ENCODE results near the gene FCSK. TPM values are rescaled to one million over a fixed set of nuclear protein-coding genes. Genes with fewer than 3 reads are reported as not detected.

Gene FCSK
- total RNA-seq, 1 donor from 2014 or later: 9.2 TPM

DNA sequence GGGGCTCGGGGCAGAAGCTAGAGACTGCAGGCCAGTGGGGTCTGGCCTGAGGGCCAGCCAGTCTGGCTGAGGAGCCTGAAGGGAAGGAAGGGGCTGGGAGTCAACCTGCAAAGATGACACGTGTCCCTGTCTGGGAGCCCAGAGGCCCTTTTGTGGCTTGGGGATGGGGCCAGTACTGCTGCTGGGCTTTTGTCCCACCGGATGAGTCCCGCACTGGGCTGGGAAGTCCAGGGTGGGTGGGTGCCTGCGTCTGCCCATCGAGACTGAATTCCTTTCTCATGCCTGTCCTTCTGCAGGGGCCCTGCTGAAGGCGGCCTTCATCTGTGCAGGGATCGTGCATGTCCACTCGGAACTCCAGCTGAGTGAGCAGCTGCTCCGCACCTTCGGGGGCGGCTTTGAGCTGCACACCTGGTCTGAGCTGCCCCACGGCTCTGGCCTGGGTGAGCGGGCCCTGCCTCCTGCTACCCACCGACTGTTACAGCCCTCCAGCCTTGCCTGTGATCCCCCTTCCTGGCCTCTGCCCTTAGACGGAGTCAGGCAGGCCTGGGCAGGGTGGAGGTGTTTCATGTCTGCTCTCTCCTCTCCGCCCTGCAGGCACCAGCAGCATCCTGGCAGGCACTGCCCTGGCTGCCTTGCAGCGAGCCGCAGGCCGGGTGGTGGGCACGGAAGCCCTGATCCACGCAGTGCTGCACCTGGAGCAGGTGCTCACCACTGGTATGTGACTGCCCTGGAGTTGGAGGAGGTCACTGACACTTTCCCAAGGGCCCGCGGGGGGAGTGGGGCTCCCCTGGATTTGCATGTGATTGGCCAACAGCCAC lies 20.9 kb downstream of the FCSK start:
- Mint-ChIP-seq H3K36me3 (ENCODE audit: low read depth) (no peaks in the 10 kb centered on the region), H3K27me3 (ENCODE audit: low read depth) (no peaks in the 10 kb centered on the region), H3K4me3 (ENCODE audit: unreplicated experiment) (no peak overlapping the region), H3K9me3 (ENCODE audit: low read depth) (no peaks in the 10 kb centered on the region), H3K4me1 (ENCODE audit: low read depth) (peaks cover 33% of the 10 kb centered on the region), H3K27ac (ENCODE audit: unreplicated experiment) (no peak overlapping the region)
- DNase-seq (ENCODE audit: low spot score): no peak
- TF ChIP-seq, protein P1, sequence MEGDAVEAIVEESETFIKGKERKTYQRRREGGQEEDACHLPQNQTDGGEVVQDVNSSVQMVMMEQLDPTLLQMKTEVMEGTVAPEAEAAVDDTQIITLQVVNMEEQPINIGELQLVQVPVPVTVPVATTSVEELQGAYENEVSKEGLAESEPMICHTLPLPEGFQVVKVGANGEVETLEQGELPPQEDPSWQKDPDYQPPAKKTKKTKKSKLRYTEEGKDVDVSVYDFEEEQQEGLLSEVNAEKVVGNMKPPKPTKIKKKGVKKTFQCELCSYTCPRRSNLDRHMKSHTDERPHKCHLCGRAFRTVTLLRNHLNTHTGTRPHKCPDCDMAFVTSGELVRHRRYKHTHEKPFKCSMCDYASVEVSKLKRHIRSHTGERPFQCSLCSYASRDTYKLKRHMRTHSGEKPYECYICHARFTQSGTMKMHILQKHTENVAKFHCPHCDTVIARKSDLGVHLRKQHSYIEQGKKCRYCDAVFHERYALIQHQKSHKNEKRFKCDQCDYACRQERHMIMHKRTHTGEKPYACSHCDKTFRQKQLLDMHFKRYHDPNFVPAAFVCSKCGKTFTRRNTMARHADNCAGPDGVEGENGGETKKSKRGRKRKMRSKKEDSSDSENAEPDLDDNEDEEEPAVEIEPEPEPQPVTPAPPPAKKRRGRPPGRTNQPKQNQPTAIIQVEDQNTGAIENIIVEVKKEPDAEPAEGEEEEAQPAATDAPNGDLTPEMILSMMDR (IDR thresholded peaks at IDR 0.05): no peak

DNA sequence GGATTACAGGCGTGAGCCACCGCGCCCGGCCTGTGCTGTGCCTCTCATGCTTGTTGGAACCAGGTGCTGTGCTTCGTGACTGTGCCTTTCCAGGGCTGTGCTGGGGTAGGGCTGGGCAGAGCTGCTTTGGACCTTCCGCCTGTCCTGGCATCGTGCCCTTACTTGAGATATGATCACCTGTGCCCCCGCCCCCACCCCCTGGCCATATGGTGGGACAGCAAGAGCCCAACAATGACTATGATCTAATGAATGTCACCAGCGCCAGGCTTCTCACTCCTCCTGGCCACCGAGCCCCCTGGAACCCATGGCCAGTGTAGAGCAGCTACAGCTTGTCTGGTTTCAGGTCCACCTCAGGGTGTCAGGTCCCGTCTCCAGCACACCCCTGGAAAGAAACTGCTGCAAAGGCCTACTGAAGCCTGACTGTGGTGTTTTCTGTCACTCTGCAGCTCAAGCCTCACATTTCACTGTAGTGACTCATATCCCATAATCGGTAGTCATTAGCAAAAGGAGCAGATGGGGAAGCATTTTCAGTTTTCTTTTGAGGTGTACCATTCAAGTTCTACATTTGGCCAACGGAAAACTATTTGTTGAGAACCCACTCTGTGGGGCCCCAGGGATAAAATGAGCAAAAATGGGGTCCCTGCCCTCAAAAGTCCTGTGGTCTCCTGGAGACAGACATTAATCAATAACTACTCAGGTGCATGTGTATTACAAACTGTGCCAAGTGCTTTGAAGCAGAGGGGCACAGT lies 22.1 kb downstream of the FCSK start:
- Mint-ChIP-seq H3K27me3 (ENCODE audit: low read depth) (no peaks in the 10 kb centered on the region), H3K36me3 (ENCODE audit: low read depth) (no peaks in the 10 kb centered on the region), H3K4me1 (ENCODE audit: low read depth) (peaks cover 33% of the 10 kb centered on the region), H3K27ac (ENCODE audit: unreplicated experiment) (peak overlapping the region; percentile 83), H3K9me3 (ENCODE audit: low read depth) (no peaks in the 10 kb centered on the region), H3K4me3 (ENCODE audit: unreplicated experiment) (no peak overlapping the region)
- TF ChIP-seq, protein P1 (IDR thresholded peaks at IDR 0.05): no peak
- no peak for DNase-seq (ENCODE audit: low spot score)

DNA sequence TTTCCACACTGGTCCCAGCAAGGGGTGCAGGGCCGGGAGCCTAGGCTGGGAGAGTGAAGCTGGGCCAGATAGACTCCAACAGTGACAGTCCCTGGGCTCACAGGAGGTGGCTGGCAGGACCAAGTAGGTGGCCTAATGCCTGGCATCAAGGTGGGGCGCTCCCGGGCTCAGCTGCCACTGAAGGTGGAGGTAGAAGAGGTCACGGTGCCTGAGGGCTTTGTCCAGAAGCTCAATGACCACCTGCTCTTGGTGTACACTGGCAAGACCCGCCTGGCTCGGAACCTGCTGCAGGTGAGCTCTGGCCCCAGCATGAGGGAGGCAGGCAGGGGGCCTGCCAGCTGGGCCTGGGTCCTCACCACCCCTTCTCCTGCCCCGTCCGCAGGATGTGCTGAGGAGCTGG lies 23.8 kb downstream of the FCSK start:
- H3K36me3 Mint-ChIP-seq (ENCODE audit: low read depth): no peaks in the 10 kb centered on the region
- no peaks in the 10 kb centered on the region for H3K27me3 Mint-ChIP-seq (ENCODE audit: low read depth)
- peaks cover 45% of the 10 kb centered on the region for H3K4me1 Mint-ChIP-seq (ENCODE audit: low read depth)
- no peak overlapping the region for H3K27ac Mint-ChIP-seq (ENCODE audit: unreplicated experiment)
- H3K4me3 Mint-ChIP-seq (ENCODE audit: unreplicated experiment): no peak overlapping the region
- DNase-seq (ENCODE audit: low spot score): no peak
- no peaks in the 10 kb centered on the region for H3K9me3 Mint-ChIP-seq (ENCODE audit: low read depth)
- TF ChIP-seq, protein P1 (IDR thresholded peaks at IDR 0.05): no peak

DNA sequence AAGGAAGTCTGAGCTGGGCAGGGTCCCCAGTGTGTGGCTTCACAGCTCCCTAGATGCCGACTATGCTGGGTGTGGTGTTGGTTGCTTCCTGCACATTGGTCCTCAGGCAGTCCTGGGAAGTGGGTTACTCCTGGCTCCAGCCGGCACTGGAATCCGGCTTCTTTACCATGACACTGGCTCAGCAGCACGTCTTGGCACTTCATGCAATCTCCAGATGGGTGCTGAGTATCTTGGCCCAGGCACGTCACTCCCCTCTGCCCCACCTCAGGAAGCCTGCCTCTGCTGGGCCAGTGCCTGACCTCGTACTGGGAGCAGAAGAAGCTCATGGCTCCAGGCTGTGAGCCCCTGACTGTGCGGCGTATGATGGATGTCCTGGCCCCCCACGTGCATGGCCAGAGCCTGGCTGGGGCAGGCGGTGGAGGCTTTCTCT lies 24.5 kb downstream of the FCSK start:
- Mint-ChIP-seq H3K27ac (ENCODE audit: unreplicated experiment) (peak overlapping the region; percentile 49), H3K27me3 (ENCODE audit: low read depth) (no peaks in the 10 kb centered on the region), H3K36me3 (ENCODE audit: low read depth) (peaks cover 2% of the 10 kb centered on the region), H3K4me3 (ENCODE audit: unreplicated experiment) (no peak overlapping the region), H3K4me1 (ENCODE audit: low read depth) (peaks cover 47% of the 10 kb centered on the region), H3K9me3 (ENCODE audit: low read depth) (no peaks in the 10 kb centered on the region)
- DNase-seq (ENCODE audit: low spot score): no peak
- TF ChIP-seq, protein P1 (IDR thresholded peaks at IDR 0.05): no peak

Data from chondrocyte (in vitro differentiated cells).